Esophagus squamous epithelium (tissue), 5 donors: Measurements from ENCODE around the gene ARL13A. TPM values are rescaled to one million over a fixed set of nuclear protein-coding genes. Genes with fewer than 3 reads are reported as not detected.
A peak's percentile ranks its signal among the peaks of the same experiment; 100 is the strongest.

Experiments used
- DNase-seq: peaks from one replicate; lab custom pipeline; 2025; lab: John Stamatoyannopoulos, UW
- H3K27ac ChIP-seq, 4 donors: fragments of 200-600 bp; sonication (generic); one replicate each; pipeline ENCODE4 v1.5.1; 2016 to 2019; ENCODE audit warnings: mild to moderate bottlenecking in 1 of 4
- H3K27me3 ChIP-seq, 4 donors: fragments of 200-600 bp; sonication (generic); 1 replicate in 3 of 4; 2 replicates in 1 of 4; pipeline versions ENCODE4 v1.5.1 to v1.6.0; 2017 to 2021; ENCODE audit warnings: antibody characterized with exemption in 1 of 4
- H3K36me3 ChIP-seq, 3 donors: fragments of 200-600 bp; sonication (generic); one replicate each; pipeline ENCODE4 v1.5.1; 2016 to 2019
- H3K4me1 ChIP-seq, 3 donors: fragments of 200-600 bp; sonication (generic); one replicate each; pipeline ENCODE4 v1.5.1; 2017 to 2019
- H3K4me3 ChIP-seq, 4 donors: fragments of 200-600 bp; sonication (generic); 1 replicate in 3 of 4; 2 replicates in 1 of 4; pipeline ENCODE4 v1.5.1; 2016 to 2019; ENCODE audit warnings: mild to moderate bottlenecking in 2 of 4, moderate library complexity in 1 of 4
- H3K9me3 ChIP-seq, 3 donors: fragments of 200-600 bp; sonication (generic); one replicate each; pipeline ENCODE4 v1.5.1; 2016 to 2019
- POLR2A ChIP-seq, 4 donors: fragments of 450-650 bp; IDR thresholded peaks; one replicate each; pipeline ENCODE4 v1.6.1; 2017; ENCODE audit warnings: antibody characterized with exemption in 4 of 4, mild to moderate bottlenecking in 4 of 4, moderate library complexity in 3 of 4
- WGBS, 2 donors: methylation state at CpG; one replicate each; pipeline ENCODE4 v1.1.5; 2018; 5-methylcytosine and 5-hydroxymethylcytosine counted together
- intact Hi-C: fragments of 100-400 bp; cut with DNase I; formaldehyde crosslinking; loops from one replicate; pipeline ENCODE4 v1.15.0; 2022
- total RNA-seq, 4 donors: library from RNA; depleted of rRNA; stranded (reverse); fragments of >200 nt; gene quantifications; one replicate each; pipeline ENCODE4 v1.1.0, GENCODE V29; 2016
- TF ChIP-seq, protein P1 (sequence below), 6 experiments: fragments of 450-650 bp in 4 of 6; fragments of 200-600 bp in 2 of 6; sonication (generic) in 2 of 6; IDR thresholded peaks; one replicate each; pipeline ENCODE4 v1.5.1; 2016 to 2019; ENCODE audit warnings: antibody characterized with exemption in 6 of 6, mild to moderate bottlenecking in 4 of 6, moderate library complexity in 4 of 6
- donor health status: DM: yes; HTN: yes; CAD: no.

ARL13A gene
- not detected for total RNA-seq

DNA sequence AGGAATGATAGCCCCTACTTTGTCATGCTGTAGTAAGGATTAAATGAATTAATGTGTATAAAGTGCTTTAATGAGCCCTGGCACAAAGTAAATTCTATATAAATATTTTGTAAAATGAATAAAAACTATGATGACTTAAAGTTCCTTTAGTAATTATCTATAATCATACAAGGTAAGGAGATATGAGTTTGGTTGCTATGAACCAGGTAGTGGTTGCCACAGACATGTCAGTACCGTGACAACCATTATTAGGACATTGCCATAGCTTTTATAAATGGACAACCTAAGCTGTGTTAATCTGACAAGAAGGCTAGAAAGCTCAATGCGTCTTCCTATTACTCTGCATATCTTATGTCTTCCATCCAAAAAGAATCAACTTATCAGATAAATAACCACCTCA, at the start of gene ARL13A:
ARL13A (plus strand) TSS at position 301 of the 400 bp plus-strand sequence. CDS start 3,982 bp downstream, outside the sequence.
- no peaks in the 10 kb centered on the region for H3K9me3 ChIP-seq
- no peaks in the 10 kb centered on the region for H3K27me3 ChIP-seq
- H3K27ac ChIP-seq = no peak within 1 kb of the TSS
- no peak within 1 kb of the TSS for H3K4me3 ChIP-seq
- H3K4me1 ChIP-seq = no peaks in the 10 kb centered on the region
- intact Hi-C loops = no loop called here
- no peak for DNase-seq
- TF ChIP-seq POLR2A (IDR thresholded peaks at IDR 0.05) = no peak
- TF ChIP-seq, protein P1, sequence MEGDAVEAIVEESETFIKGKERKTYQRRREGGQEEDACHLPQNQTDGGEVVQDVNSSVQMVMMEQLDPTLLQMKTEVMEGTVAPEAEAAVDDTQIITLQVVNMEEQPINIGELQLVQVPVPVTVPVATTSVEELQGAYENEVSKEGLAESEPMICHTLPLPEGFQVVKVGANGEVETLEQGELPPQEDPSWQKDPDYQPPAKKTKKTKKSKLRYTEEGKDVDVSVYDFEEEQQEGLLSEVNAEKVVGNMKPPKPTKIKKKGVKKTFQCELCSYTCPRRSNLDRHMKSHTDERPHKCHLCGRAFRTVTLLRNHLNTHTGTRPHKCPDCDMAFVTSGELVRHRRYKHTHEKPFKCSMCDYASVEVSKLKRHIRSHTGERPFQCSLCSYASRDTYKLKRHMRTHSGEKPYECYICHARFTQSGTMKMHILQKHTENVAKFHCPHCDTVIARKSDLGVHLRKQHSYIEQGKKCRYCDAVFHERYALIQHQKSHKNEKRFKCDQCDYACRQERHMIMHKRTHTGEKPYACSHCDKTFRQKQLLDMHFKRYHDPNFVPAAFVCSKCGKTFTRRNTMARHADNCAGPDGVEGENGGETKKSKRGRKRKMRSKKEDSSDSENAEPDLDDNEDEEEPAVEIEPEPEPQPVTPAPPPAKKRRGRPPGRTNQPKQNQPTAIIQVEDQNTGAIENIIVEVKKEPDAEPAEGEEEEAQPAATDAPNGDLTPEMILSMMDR (IDR thresholded peaks at IDR 0.05) = no peak
- WGBS, 2 donors = 58 to 93% methylated on average over 2 of the region's 2 CpGs
- H3K36me3 ChIP-seq = no peaks in the 10 kb centered on the region

- intact Hi-C loops = no loop called here
- Histone ChIP-seq H3K9me3 (no peaks in the 10 kb centered on the region), H3K27ac (no peak overlapping the region), H3K4me1 (peaks cover 0 to 1% (median 0%) of the 10 kb centered on the region in 3 donors), H3K4me3 (no peak overlapping the region), H3K27me3 (no peaks in the 10 kb centered on the region), H3K36me3 (no peaks in the 10 kb centered on the region)
- 72 to 92% methylated on average over 2 to 3 of the region's 3 CpGs for WGBS, 2 donors
- no peak for DNase-seq
- TF ChIP-seq, protein P1 (IDR thresholded peaks at IDR 0.05) = no peak
- no peak for TF ChIP-seq POLR2A (IDR thresholded peaks at IDR 0.05)
Measured at GRCh38 chrX:100924375-100924774, 45.1 kb upstream of the ARL13A start.

GRCh38 chrX:100926453-100926852, 43.1 kb upstream of the ARL13A start:
- peaks cover 0 to 6% (median 0%) of the 10 kb centered on the region in 3 donors for H3K4me1 ChIP-seq
- H3K36me3 ChIP-seq = no peaks in the 10 kb centered on the region
- H3K4me3 ChIP-seq = no peak overlapping the region
- WGBS, 2 donors = 62 to 83% methylated on average over 2 of the region's 2 CpGs
- H3K27ac ChIP-seq = no peak overlapping the region
- intact Hi-C loops = no loop called here
- no peaks in the 10 kb centered on the region for H3K27me3 ChIP-seq
- TF ChIP-seq, protein P1 (IDR thresholded peaks at IDR 0.05) = no peak
- no peak for TF ChIP-seq POLR2A (IDR thresholded peaks at IDR 0.05)
- DNase-seq = no peak
- no peaks in the 10 kb centered on the region for H3K9me3 ChIP-seq

- WGBS, 2 donors = 22% methylated on average over 17 of the region's 51 CpGs; no CpG with 5 or more reads in 1 of the 2 donors
- H3K4me1 ChIP-seq = peaks cover 0 to 6% (median 0%) of the 10 kb centered on the region in 3 donors
- peak within 1 kb of the TSS; percentile 40 to 66 (median 54) for H3K4me3 ChIP-seq
- H3K9me3 ChIP-seq = no peaks in the 10 kb centered on the region
- H3K36me3 ChIP-seq = no peaks in the 10 kb centered on the region
- no peak for DNase-seq
- peak within 1 kb of the TSS in 3 of 4 donors; percentile 61 to 72 (median 68) for H3K27ac ChIP-seq
- intact Hi-C loops = no loop called here
- no peaks in the 10 kb centered on the region for H3K27me3 ChIP-seq
- TF ChIP-seq POLR2A (IDR thresholded peaks at IDR 0.05) = no peak
- TF ChIP-seq, protein P1 (IDR thresholded peaks at IDR 0.05) = no peak
Measured at GRCh38 chrX:100928660-100929613, 40.6 kb upstream of the ARL13A start, which contains the start of gene XKRX. Gene XKRX (minus strand): TSS chrX:100928917. CDS start chrX:100928304, 613 bp downstream.
